SHP77 (cell line): ENCODE data around the gene KCNIP3.
"Not testable (repeated sequence)": the region's sequence is repeated elsewhere in the genome, so short reads cannot be mapped to it uniquely, and the experiment has no call there.

Experiments used
- DNase-seq, 2 experiments: peaks; one replicate each; lab custom pipeline; 2025; lab: John Stamatoyannopoulos, UW

KCNIP3 gene

GRCh38 chr2:95415561-95415960 is 118.4 kb downstream of the KCNIP3 start:
- not testable (repeated sequence) for DNase-seq

DNA sequence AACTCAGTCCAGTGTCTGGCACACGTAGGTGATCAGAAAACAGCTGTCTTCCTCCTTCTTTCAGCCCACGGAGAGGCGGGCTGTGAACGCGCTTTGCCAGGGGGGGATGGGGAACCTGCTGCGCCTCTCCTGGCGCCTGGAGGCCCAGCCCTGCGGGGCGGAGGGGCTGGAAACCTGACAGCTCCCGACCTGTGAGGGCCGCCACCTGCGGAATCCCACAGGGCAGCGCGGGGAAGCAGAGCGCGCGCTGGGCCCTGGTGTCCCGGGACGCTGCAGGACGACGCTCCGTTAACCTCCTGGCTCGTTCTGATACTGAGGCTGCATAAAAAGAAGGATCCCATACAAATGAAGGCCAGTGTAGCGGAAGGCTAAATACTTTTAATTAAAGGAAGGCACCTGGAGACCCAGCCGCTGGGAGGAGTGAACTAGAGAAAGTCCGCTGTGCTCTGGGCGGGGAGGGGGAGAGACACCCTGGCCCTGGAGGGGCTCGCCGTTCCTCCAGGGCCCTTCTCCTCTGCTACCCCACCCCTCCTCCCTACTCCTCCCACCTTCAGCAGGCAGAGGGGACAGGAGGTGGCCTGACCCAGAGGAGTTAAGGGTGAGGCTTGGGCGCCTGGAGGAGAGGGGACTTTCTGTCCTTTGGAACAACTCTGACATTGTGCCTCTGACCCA is 130.2 kb downstream of the KCNIP3 start:
- not testable (repeated sequence) for DNase-seq

DNA sequence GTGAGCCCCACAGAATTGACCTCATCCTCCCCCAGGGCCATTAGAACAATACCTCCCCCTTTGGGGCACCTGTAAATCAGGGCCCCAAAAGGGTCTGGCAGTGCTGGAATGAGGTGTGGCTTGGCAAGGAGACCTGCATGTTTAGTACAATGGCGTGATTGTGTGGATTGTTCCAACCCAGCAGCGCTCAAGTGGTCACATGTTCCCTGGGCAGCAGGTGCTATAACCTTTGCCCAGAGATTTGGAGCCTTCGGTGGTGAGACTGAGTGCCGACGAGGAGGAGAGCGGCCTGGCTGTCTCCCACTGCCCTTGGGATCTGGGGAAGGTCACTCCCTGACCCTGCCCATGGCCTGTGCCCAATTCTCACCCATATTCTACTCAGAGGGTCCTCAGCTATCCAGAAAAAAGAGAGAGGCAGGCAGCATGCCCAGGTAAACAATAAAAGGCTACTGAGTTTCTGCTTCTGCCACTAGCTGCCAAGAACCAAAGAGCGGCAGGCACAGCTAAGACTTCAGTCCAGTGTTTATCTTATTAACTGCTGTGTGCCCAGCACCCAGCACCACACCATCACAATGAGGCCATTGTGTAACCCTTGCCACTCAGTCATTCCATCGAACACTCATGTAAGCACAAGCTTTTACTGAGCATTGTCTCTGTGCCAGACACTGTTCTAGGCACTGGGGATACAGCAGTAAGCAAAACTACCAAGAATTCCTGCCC is 132.8 kb downstream of the KCNIP3 start:
- not testable (repeated sequence) for DNase-seq

GRCh38 chr2:95433373-95433772 is 136.2 kb downstream of the KCNIP3 start:
- not testable (repeated sequence) for DNase-seq

GRCh38 chr2:95433973-95434372 is 136.8 kb downstream of the KCNIP3 start:
- not testable (repeated sequence) for DNase-seq

DNA sequence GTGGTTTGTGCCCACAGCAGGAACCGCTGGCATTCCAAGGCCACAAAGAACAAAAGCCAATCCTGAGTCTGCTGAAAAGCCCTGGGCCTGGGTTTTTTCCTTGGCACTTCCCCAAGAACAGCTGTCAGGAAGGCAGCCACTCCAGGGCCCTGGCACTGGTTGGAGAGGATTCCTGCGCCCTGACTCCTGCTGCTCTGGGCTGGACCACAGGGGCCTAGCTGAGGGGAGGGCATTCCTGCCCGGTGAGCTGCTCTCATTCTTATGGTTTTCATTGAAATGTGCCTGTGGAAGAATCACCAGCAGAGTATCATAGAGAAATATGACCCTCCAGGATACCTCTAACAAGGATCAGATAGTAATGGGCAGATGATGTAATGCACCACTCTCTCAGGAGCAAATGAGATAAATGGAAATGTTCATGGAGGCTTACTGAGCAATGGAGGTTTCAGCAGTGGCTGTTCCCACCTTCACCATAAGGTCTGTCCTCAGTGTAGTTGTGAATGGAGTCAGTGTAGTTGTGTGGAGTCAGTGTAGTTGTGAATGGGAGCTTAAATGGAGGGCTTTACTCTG is 137.4 kb downstream of the KCNIP3 start:
- DNase-seq = not testable (repeated sequence)

DNA sequence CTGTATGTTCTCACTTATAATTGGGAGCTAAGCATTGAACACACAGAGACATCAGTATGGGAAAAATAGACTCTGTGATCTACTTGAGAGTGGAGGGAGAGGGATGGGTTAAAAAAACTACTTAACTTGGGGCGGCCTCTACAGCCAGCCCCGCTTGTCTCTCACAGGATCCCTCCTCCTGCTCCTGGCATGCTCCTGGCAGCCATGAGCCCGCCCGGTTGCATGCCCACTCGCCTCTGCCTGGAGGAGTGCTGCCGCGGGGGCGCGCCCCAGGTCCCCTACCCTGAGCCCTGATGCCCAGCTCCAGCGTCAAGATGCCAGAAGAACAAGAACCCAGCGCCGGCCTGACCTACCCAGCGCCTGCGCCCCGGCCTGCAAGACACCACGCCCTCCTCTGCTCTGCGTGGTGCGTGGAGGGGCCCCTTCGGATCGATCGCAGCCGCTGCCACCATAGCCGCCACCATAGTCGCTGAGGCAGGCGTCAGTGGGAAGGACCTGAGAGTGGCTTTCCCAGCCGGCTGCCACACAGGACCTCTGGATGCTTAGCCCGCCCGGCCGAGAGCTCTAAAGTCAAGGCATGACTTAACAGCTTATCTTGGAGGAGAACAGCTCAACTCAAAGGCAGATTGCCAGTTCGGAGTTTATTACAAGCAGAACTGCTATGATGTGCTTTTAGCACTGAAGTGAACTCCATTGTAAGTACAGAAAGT is 138.2 kb downstream of the KCNIP3 start:
- DNase-seq = not testable (repeated sequence)
